ENCODE measurements around the gene BSN.
"Not testable (repeated sequence)": the region's sequence is repeated elsewhere in the genome, so short reads cannot be mapped to it uniquely, and the experiment has no call there.

DNA sequence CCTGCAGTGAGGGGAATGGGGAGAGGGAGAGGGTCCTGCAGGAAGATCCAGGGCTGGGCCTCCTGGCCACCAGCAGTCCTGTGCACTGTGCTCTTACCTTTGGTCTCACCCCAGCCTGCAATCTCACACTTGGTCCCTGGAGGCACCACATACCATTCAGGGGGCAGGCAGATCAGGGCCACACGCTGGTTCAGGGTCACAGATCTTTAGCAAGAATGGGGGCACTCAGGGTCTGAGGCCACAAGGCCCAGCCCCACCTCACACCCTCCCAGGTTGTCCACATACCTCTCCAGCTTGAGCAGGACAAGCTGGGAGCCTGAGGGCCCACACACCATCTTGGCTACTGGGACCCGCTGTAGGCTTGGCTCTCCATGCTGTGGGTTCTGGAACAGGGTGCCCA is 130.2 kb downstream of the BSN start:
- TF ChIP-seq CTCF (conservative IDR thresholded peaks at IDR 0.05; ENCODE audit: low read depth in 2 of 2); CREB1 (CRISPR knock-in tag; IDR thresholded peaks at IDR 0.05; ENCODE audit: low read depth); REST (IDR thresholded peaks at IDR 0.05; ENCODE audit: unreplicated experiment); EZH2phosphoT487 (IDR thresholded peaks at IDR 0.05; ENCODE audit: unreplicated experiment); EZH2 (IDR thresholded peaks at IDR 0.05; ENCODE audit: low read depth, unreplicated experiment): not testable (repeated sequence)
